Testis (tissue), 3 donors: ENCODE results near the gene FBLN5. TPM values are rescaled to one million over a fixed set of nuclear protein-coding genes. Genes with fewer than 3 reads are reported as not detected.

ENCODE experiments used
- DNase-seq: peaks from one replicate; pipeline ENCODE4 v3.0.0-alpha.2; 2019
- H3K27ac ChIP-seq, 2 donors: fragments of 200-600 bp; sonication (generic); one replicate each; pipeline ENCODE4 v1.5.1; 2019
- H3K27me3 ChIP-seq: fragments of 200-600 bp; sonication (generic); one replicate; pipeline ENCODE4 v1.5.1; 2019
- H3K36me3 ChIP-seq: fragments of 200-600 bp; sonication (generic); one replicate; pipeline ENCODE4 v1.5.1; 2017; ENCODE audit warnings: low read depth; ENCODE audit errors: missing control alignments
- H3K4me1 ChIP-seq: fragments of 200-600 bp; sonication (generic); one replicate; pipeline ENCODE4 v1.5.1; 2019
- H3K4me3 ChIP-seq, 2 donors: fragments of 200-600 bp; sonication (generic); one replicate each; pipeline ENCODE4 v1.5.1; 2017 to 2019
- H3K9me3 ChIP-seq: fragments of 200-600 bp; sonication (generic); one replicate; pipeline ENCODE4 v1.5.1; 2017
- POLR2A ChIP-seq: fragments of 450-650 bp; IDR thresholded peaks from one replicate; pipeline ENCODE4 v1.6.1; 2017; ENCODE audit warnings: antibody characterized with exemption, mild to moderate bottlenecking, moderate library complexity
- WGBS, 2 donors: methylation state at CpG; one replicate each; pipeline ENCODE4 v1.1.5; 2018; 5-methylcytosine and 5-hydroxymethylcytosine counted together
- intact Hi-C: fragments of 100-400 bp; cut with DNase I; formaldehyde crosslinking; loops from one replicate; pipeline ENCODE4 v1.15.1; 2023; ENCODE audit warnings: low total_unique reads
- polyA plus RNA-seq: library from polyadenylated mRNA; stranded (reverse); fragments of 350-450 nt; fragmentation: Illumina TruSeq; extraction: RNeasy Lipid Tissue Mini Kit (QIAGEN cat#74804); gene quantifications from one replicate; pipeline ENCODE4 v1.2.3, GENCODE V29; 2014; ENCODE audit warnings: low read depth, low replicate concordance; ENCODE audit not compliant: insufficient read depth
- total RNA-seq, 2 donors: library from RNA; depleted of rRNA; stranded (reverse); fragments of >200 nt; gene quantifications; one replicate each; pipeline ENCODE4 v1.2.3, GENCODE V29; 2016
- TF ChIP-seq, protein P1 (sequence below), 3 experiments: fragments of 450-650 bp in 2 of 3; fragments of 200-600 bp in 1 of 3; sonication (generic) in 1 of 3; IDR thresholded peaks; one replicate each; pipeline ENCODE4 v1.5.1; 2016 to 2019; ENCODE audit warnings: antibody characterized with exemption in 3 of 3, mild to moderate bottlenecking in 2 of 3, moderate library complexity in 1 of 3

FBLN5 gene
- total and polyA plus RNA-seq, 3 donors from 2014 or later = 88.1 to 118 (median 110) TPM

DNA sequence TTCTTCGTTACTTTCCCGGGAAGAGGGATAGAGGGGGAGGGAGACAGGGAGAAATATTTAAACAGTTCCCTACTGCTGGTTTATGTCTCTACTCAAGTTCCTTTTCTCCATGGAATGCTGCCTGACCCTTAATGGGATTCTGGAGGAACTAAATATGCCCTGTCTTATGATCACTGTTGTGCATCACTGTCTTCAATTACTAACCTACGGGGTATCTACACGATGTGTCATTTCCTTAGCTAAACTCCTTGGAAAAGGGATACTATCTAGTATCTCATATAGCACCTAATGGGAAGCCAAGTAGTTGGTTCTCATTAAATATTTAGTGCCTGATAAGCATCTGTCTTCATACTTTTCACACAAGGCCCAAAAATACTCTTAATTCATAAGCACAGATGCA is 37.5 kb upstream of the FBLN5 start:
- no peaks in the 10 kb centered on the region for H3K9me3 ChIP-seq
- no peak overlapping the region for H3K27ac ChIP-seq
- intact Hi-C loops = no loop called here
- H3K27me3 ChIP-seq = no peaks in the 10 kb centered on the region
- TF ChIP-seq POLR2A = no peak
- TF ChIP-seq, protein P1, sequence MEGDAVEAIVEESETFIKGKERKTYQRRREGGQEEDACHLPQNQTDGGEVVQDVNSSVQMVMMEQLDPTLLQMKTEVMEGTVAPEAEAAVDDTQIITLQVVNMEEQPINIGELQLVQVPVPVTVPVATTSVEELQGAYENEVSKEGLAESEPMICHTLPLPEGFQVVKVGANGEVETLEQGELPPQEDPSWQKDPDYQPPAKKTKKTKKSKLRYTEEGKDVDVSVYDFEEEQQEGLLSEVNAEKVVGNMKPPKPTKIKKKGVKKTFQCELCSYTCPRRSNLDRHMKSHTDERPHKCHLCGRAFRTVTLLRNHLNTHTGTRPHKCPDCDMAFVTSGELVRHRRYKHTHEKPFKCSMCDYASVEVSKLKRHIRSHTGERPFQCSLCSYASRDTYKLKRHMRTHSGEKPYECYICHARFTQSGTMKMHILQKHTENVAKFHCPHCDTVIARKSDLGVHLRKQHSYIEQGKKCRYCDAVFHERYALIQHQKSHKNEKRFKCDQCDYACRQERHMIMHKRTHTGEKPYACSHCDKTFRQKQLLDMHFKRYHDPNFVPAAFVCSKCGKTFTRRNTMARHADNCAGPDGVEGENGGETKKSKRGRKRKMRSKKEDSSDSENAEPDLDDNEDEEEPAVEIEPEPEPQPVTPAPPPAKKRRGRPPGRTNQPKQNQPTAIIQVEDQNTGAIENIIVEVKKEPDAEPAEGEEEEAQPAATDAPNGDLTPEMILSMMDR (IDR thresholded peaks at IDR 0.05) = no peak
- 86 to 88% methylated on average over 4 of the region's 4 CpGs for WGBS, 2 donors
- H3K4me1 ChIP-seq = no peaks in the 10 kb centered on the region
- no peak for DNase-seq
- no peaks in the 10 kb centered on the region for H3K36me3 ChIP-seq
- H3K4me3 ChIP-seq = no peak overlapping the region

DNA sequence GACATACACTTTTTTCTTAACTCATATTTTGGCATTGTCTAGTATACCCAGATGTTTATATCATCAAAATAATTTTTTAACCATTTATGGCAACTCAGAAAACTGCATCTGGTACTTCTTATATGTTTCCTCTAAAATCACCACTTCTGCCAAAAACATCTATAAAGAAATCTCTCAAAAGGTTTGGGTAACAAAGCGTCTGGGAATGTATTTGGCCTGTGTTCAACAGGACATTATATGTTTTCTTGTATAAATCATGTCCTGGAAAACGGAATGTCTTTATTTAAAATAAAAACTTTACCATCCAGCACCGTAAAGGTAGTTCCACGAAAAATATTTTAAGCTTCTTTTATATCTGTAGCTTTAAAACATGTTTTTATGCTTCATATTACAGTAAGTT is 36.1 kb upstream of the FBLN5 start:
- WGBS, 2 donors = 73 to 89% methylated on average over 4 of the region's 4 CpGs
- no peaks in the 10 kb centered on the region for H3K36me3 ChIP-seq
- DNase-seq = no peak
- intact Hi-C loops = no loop called here
- H3K27me3 ChIP-seq = no peaks in the 10 kb centered on the region
- H3K4me3 ChIP-seq = no peak overlapping the region
- TF ChIP-seq POLR2A = no peak
- TF ChIP-seq, protein P1 (IDR thresholded peaks at IDR 0.05) = no peak
- H3K4me1 ChIP-seq = no peaks in the 10 kb centered on the region
- H3K9me3 ChIP-seq = no peaks in the 10 kb centered on the region
- H3K27ac ChIP-seq = no peak overlapping the region

DNA sequence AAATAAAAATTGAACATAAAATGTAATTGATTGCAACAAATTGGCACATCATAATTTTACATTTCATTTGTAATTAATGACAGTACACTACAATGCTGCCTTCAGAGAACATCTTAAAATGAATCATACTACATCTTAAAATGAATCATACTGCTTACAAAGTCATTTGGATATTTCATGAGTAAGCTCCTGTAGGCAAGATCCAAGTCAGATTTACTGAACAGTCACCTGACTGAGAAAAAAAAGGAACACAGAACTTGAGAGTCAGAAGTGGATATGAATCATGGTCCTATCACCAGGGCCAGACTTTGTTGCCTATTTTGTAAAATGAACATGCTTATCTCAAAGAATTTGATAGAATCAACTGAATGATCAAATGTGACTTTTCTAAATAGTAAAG is 32.7 kb upstream of the FBLN5 start:
- no peaks in the 10 kb centered on the region for H3K9me3 ChIP-seq

DNA sequence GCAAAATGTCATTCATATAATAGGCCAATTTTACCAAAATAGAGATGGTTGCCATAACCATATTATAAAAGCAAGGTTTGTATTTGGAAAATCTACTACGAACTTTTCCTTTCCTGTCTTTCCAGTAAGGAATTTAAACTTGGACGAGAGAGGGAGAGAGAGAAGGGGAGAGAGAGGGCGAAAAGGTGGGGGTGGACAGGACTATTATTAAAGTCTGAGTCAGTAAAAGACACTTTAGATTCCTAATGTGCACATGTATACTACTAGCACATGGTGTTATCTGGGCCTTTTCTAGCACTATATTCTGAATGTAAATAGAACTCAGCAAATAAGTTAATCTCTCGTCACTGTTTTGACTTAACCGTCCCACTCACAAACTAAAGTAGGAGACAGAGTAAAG is 30.4 kb upstream of the FBLN5 start:
- TF ChIP-seq, protein P1 (IDR thresholded peaks at IDR 0.05) = no peak
- no peak for TF ChIP-seq POLR2A
- intact Hi-C loops = no loop called here
- Histone ChIP-seq H3K4me3 (no peak overlapping the region), H3K36me3 (no peaks in the 10 kb centered on the region), H3K27ac (no peak overlapping the region), H3K4me1 (no peaks in the 10 kb centered on the region), H3K9me3 (no peaks in the 10 kb centered on the region), H3K27me3 (no peaks in the 10 kb centered on the region)
- no peak for DNase-seq
- 86 to 87% methylated on average over 5 of the region's 5 CpGs for WGBS, 2 donors

More for the DNA sequence above, 32.7 kb upstream of the FBLN5 start:
- Histone ChIP-seq H3K27ac (no peak overlapping the region), H3K4me3 (no peak overlapping the region), H3K27me3 (no peaks in the 10 kb centered on the region), H3K36me3 (no peaks in the 10 kb centered on the region), H3K4me1 (no peaks in the 10 kb centered on the region)
- TF ChIP-seq, protein P1 (IDR thresholded peaks at IDR 0.05) = no peak
- no peak for TF ChIP-seq POLR2A
- no peak for DNase-seq
- intact Hi-C loops = no loop called here

DNA sequence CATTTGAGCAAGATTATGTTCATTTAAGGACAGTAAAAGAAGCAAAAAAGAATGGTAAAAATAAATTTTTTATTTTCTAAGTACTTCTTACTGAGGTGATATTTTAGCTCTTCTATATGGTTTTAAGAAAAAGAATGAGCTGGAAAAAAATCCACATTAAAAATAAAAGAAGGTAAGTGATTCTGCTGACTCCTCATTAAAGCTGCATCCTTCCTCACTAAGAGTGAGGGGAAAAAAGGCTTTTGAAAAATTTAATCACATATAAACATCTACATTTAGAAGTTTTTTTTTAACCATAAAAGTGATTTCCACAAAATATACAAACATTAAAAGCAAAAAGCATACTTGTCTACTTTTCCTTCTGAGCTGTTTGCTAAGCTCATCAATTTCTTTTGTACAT is 28.3 kb upstream of the FBLN5 start:
- TF ChIP-seq, protein P1 (IDR thresholded peaks at IDR 0.05) = no peak
- TF ChIP-seq POLR2A = no peak
- intact Hi-C loops = no loop called here

More for the DNA sequence above, 28.3 kb upstream of the FBLN5 start:
- Histone ChIP-seq H3K9me3 (no peaks in the 10 kb centered on the region), H3K27me3 (no peaks in the 10 kb centered on the region), H3K27ac (no peak overlapping the region), H3K4me1 (no peaks in the 10 kb centered on the region), H3K36me3 (no peaks in the 10 kb centered on the region), H3K4me3 (no peak overlapping the region)
- no peak for DNase-seq
